ENCODE results near the gene MT2A.

DNA sequence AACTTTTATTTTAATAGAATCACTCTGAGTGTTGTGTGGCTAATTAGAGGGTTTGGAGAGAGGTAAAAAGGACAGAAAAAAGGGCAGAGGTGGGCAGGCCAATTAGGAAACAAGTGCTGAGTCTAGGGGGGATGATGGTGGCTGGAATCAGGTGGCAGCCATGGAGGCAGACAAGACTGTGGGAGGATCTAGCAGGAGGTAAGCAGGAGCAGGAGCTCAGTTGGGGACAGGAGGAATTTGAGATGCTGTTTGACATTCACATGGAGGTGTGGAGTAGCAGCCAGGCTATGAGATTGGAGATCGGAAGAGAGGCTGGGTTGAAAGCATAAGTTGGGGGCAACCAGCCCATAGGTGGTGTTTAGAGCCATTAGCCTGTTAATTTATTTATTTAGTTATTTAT, 47.3 kb upstream of the MT2A start:
- TF ChIP-seq POLR2A (IDR thresholded peaks at IDR 0.05; ENCODE audit: low read length) (no peak), GATA1 (IDR thresholded peaks at IDR 0.05; ENCODE audit: low read depth, low read length) (no peak)
